Stimulated activated CD4-positive, alpha-beta T cell treated with anti-CD3 and anti-CD28 coated beads, Interleukin-2, amount 100 ng/mL, for 24 hours (primary cell): Measurements from ENCODE around the gene KAT2A.

Experiments
- DNase-seq, 2 donors: peaks; one replicate each; pipeline ENCODE4 v3.0.0-alpha.2; 2020

KAT2A gene

GRCh38 chr17:42112552-42113176 lies 8.5 kb downstream of the KAT2A start, which contains the start of gene DHX58:
Gene DHX58, minus strand, starts transcription at chr17:42112714. Its CDS starts 822 bp downstream, at chr17:42111892.
- DNase-seq, result peak; percentile 75 to 78

GRCh38 chr17:42111871-42112551 lies 9.2 kb downstream of the KAT2A start:
- peak; percentile 29 to 47 for DNase-seq

DNA sequence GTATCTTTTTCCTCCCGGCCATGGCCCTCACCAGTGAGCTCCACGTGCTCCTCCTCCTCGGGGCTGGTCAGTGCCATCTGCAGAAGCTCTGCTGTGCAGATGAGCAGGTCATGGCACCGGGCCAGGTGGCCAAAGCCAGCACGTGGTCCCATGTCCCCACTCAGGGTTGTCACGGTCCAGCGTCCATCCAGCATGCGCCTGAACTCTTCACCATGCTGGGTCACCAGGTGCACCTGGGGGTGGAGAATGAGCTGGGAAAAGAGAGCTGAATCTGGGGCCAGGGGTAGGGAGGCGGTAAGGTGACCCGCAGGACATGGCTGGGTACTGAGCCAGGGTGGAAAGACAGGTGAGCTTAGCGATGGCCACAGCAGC lies 9.9 kb downstream of the KAT2A start:
- DNase-seq, result no peak

- no peak for DNase-seq
Measured at GRCh38 chr17:42110301-42111264, 10.6 kb downstream of the KAT2A start.

GRCh38 chr17:42109086-42109485 lies 12.1 kb downstream of the KAT2A start:
- DNase-seq, result no peak

DNA sequence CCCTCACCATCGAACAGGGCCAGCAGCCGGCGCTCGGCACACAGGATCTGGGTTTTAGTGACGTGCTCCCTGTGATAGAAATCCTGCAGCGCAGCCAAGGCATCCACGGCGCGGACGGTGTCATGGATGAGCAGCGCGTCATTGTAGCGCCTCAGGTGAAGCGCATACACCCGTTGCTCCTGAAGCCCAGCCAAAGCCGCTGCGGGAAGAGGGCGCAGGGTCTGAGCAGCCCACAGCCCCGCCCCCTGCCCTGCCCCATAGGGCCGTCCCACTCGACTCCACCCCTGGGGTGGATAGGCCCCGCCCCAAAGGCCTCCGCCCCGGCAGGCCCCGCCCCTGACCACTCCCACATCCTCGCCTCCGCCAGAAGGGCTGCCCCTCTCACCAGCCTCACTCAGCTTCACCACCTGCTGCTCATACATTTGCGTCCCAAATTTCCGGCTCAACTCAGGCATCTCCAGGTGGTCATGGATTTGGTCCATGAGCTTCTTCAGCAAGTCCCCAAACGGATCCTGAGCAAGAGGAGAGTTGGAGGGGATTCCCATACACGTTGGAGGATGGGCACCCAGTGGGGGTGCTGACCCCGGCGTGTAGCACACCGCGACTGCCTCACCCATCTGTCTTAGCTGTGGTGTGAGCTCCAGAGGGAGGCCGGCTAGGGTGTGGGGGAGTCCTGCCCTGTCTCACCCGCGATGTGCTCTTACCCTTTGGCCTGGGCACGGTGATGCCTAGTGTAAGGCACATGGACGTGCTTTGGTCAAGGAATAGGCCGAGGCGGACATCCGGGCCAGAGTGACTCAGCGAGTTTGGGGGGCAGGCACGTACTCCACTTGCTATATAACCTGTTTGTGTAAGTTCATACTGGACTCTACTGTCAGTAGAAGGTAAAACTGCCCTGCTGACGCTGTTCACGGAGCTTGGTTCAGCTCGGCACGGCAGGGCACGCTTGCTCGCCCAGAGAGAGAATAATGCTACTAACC lies 13.3 kb downstream of the KAT2A start:
- DNase-seq, result peak; percentile 94 to 96

DNA sequence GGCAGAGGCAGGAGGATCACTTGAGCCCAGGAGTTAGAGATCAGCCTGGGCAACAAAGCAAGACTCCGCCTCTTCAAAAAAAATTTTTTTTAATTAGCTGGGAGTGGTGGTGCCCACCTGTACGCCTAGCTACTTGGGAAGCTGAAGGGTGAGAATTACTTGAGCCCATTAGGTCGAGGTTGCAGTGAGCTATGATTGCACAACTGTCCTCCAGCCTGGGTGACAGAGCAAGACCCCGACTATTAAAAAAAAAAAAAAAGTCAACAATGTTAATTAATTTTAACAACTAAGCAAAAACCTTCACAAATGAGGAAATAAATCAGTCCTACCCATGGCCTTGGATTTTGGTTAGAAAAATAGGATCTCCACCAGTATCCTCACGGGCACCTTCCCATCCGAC lies 14.0 kb downstream of the KAT2A start:
- DNase-seq, result no peak

DNA sequence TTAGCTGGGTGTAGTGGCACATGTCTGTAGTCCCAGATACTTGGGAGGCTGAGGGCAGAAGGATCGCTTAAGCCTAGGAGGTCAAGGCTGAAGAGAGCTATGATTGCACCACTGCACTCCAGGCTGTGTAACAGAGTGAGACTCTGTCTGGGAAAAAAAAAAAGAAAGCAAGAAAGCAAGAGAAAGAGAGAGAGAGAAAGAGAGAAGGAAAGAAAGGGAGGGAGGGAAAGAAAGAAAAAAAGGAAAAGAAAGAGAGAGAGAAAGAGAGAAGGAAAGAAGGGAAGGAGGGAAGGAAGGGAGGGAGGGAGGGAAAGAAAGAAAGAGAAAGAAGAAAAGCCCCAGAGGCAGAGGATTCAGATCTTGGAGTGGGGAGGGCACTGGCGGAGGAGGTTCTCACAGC lies 15.2 kb downstream of the KAT2A start:
- no peak for DNase-seq

DNA sequence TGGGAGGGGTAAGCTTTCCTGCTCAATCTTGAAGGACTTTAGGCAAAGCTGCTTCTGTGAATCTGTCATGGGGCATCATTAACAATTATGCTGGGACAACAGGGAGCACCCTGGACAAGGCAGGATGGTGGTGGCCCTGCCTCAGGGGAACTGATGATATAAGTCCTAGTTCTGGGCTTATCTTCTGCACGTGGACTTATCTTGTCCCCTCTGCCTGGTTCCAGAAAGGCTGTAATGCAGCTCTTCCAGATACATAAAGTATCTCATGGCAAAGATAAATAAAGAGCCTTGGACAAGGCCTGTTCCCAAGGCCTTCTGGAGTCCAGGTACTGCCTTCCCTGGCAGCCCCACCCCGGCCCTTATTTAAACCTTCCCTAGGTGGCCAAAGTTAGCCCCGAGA lies 16.9 kb downstream of the KAT2A start:
- DNase-seq, result no peak

DNA sequence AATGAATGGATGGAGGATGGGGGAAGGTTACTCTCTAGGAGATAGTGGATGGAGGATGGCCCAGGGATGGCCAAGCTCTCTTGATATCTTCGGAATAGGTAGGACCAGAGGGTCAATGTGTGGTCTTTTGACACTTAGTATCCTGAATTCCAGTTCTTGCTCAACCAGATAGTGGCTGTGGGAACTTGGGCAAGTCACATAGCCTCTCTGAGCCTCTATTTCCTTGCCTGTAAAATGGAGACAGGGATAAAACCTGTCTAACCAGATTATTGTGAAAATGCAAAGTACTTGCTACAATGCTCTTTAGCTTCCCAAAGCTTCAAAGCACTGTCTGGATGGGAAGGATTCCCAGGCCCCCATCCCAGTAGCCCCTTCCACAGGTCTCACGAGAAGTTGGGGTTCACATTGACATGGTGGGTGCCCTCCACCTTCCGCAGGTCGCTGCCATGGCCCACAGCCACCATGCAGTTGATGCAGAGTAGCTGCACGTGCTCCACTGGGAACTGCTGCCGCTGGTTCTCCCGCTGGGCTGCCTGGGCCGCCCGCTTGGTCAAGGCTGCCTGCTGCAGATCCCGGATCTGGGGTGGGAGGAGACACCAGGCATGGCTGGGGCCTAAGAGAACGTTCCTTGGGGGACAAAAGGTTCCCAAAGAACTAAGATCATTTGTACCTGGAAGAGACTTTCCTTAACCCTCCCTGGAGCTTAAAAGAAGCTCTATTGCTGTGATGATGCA lies 17.8 kb downstream of the KAT2A start:
- no peak for DNase-seq

DNA sequence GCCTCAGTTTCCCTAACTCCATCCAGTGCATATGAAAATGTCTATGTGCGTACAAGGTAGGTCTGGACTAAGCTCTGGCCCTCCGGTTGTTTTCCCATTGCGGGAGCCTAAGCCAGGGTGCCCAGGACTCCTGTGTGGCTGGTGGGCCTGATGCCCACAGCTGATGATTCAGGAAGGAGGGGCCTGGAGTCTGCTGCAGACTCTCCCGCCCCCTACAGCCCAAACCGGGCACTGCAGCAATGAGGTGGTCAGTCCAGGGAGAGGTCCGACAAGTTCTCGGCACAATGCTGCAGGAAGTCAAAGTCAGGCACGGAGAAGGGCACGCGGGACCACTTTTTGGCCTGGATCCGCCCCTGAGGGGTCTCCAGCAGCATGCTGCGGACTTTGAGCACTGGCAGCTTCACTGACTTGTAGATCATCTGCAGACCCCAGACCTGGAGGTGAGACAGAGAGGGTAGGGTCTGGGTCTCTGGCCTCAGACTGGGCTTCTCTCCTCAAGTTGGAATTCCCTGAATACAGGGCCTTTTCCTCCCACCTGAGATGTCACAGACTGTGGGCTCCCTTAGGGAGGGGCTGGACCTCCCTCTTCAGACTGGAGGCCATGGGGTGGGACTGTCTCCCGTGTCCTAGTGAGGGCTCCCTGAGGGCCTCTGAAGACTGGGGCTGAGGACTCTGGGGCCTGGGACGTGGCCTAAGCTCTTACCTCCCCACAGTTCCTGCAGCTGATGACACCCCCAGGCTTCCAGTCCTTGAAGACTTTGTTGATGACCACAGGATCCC lies 19.5 kb downstream of the KAT2A start:
- peak; percentile 78 to 85 for DNase-seq

GRCh38 chr17:42098730-42099399 lies 22.3 kb downstream of the KAT2A start:
- DNase-seq, result no peak

DNA sequence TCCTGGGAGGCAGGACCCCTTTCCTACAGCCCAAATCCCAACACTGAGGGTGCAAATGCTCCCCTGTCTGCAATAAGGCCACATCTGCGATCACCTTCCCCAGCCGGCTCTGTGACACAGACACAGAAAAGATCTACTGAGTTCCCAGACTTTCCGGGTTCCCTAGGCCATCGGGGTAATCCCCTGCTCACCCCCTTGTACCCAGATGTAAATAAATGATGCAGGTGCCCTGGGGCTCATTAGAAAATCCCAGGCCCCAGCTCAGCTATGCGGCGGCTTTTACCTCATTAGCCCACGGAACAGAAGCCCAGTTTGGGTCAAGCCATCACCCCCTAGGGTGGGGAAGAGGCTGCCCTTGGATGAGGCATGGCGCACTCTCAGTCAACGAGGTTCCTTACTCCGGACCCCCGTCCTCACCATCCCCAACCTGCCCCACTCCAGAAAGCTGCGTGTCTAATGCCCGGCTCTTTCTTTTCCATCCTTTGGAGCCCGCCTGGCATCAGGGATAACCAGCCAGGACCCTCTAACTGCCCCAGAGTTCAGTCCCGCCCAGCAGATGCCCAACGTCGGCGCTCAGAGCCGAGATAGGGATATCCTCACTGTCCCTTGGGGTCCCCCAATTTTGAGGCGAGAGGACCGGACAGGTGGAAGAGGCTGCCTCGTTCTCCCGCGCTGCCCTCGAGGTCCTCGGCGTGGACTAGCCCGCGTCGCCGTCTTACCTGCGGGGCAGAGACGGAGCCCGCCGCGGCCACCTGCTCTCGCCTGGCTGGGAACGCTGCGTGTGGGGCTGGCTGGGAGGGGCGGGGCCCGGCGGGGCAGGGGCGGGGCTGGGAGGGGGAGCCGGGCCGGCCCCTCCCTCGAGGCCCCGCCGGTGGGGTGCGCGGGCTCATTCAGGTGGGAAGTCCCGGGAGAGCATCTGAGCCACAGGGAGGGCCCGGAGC lies 23.2 kb downstream of the KAT2A start, which contains the start of gene ZNF385C:
TSS of gene ZNF385C (minus strand) at position 783 of the 941 bp plus-strand sequence. CDS start 35,417 bp downstream, outside the sequence.
- peak; percentile 60 to 62 for DNase-seq

GRCh38 chr17:42096360-42097111 lies 24.6 kb downstream of the KAT2A start:
- no peak for DNase-seq

- no peak for DNase-seq
Measured at GRCh38 chr17:42094375-42095069, 26.6 kb downstream of the KAT2A start.

DNA sequence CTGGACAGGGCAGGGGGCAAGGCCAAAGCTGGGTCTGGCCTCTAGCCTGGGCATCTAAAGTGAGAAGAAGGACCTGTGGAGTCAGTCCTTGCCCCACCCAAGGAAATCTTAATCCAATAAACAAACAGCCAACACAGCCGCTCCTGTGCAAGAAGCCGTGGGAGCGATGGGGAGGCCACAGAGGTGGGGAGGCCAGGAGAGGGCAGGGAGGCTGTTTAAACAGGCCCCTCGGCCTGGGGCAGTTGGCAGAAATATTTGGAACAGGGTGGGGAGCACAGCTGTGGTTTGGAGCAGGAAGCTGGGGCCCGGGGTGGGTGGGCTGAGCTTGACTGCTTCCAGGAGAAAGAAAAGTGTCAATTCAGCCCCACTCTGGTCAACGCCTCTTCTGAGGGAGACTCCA lies 28.2 kb downstream of the KAT2A start:
- DNase-seq, result no peak
